Progenitor cell of endocrine pancreas (in vitro differentiated cells): ENCODE measurements around the gene ZNF469. TPM values are rescaled to one million over a fixed set of nuclear protein-coding genes. Genes with fewer than 3 reads are reported as not detected.

ENCODE experiments used
- DNase-seq: peaks from one replicate; pipeline ENCODE4 v3.0.0; 2021; ENCODE audit warnings: low spot score; ENCODE audit not compliant: unreplicated experiment
- H3K27ac Mint-ChIP-seq: 2 replicates; pipeline ENCODE4 v1.8.0; 2021; ENCODE audit warnings: mild to moderate bottlenecking, moderate library complexity, mixed read lengths
- H3K27me3 Mint-ChIP-seq: 2 replicates; pipeline ENCODE4 v1.8.0; 2021; ENCODE audit warnings: mixed read lengths
- H3K36me3 Mint-ChIP-seq: 2 replicates; pipeline ENCODE4 v1.8.0; 2022; ENCODE audit warnings: mixed read lengths; ENCODE audit not compliant: insufficient read depth
- H3K4me1 Mint-ChIP-seq: 2 replicates; pipeline ENCODE4 v1.8.0; 2021; ENCODE audit warnings: low read depth, mixed read lengths
- H3K4me3 Mint-ChIP-seq: 2 replicates; pipeline ENCODE4 v1.8.0; 2021; ENCODE audit warnings: low read depth, mild to moderate bottlenecking, moderate library complexity, mixed read lengths
- H3K9me3 Mint-ChIP-seq: 2 replicates; pipeline ENCODE4 v1.8.0; 2021; ENCODE audit warnings: low read depth, mixed read lengths
- total RNA-seq: library from RNA; stranded (reverse); gene quantifications from 2 replicates; pipeline ENCODE4 v1.2.1, GENCODE V29; 2021
- TF ChIP-seq, protein P1 (sequence below): fragments of 200-600 bp; sonication (generic); IDR thresholded peaks from one replicate; pipeline ENCODE4 v1.5.0; 2021; ENCODE audit warnings: antibody characterized with exemption, mild to moderate bottlenecking; ENCODE audit not compliant: unreplicated experiment

Gene ZNF469
- total RNA-seq, 1 donor from 2014 or later: 0.05 TPM

GRCh38 chr16:88403794-88404581, 21.2 kb downstream of the ZNF469 start:
- H3K4me3 Mint-ChIP-seq: no peak overlapping the region
- no peaks in the 10 kb centered on the region for H3K36me3 Mint-ChIP-seq
- H3K27me3 Mint-ChIP-seq: peaks cover 25% of the 10 kb centered on the region
- H3K4me1 Mint-ChIP-seq: no peaks in the 10 kb centered on the region
- no peaks in the 10 kb centered on the region for H3K9me3 Mint-ChIP-seq
- TF ChIP-seq, protein P1, sequence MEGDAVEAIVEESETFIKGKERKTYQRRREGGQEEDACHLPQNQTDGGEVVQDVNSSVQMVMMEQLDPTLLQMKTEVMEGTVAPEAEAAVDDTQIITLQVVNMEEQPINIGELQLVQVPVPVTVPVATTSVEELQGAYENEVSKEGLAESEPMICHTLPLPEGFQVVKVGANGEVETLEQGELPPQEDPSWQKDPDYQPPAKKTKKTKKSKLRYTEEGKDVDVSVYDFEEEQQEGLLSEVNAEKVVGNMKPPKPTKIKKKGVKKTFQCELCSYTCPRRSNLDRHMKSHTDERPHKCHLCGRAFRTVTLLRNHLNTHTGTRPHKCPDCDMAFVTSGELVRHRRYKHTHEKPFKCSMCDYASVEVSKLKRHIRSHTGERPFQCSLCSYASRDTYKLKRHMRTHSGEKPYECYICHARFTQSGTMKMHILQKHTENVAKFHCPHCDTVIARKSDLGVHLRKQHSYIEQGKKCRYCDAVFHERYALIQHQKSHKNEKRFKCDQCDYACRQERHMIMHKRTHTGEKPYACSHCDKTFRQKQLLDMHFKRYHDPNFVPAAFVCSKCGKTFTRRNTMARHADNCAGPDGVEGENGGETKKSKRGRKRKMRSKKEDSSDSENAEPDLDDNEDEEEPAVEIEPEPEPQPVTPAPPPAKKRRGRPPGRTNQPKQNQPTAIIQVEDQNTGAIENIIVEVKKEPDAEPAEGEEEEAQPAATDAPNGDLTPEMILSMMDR: no peak
- no peak for DNase-seq
- no peak overlapping the region for H3K27ac Mint-ChIP-seq

GRCh38 chr16:88404769-88405168, 22.0 kb downstream of the ZNF469 start:
- Mint-ChIP-seq H3K4me3 (no peak overlapping the region), H3K4me1 (no peaks in the 10 kb centered on the region), H3K9me3 (no peaks in the 10 kb centered on the region), H3K27ac (no peak overlapping the region), H3K27me3 (peaks cover 22% of the 10 kb centered on the region), H3K36me3 (no peaks in the 10 kb centered on the region)
- TF ChIP-seq, protein P1: no peak
- no peak for DNase-seq

- Mint-ChIP-seq H3K4me3 (no peak overlapping the region), H3K27ac (no peak overlapping the region), H3K27me3 (peaks cover 22% of the 10 kb centered on the region), H3K9me3 (no peaks in the 10 kb centered on the region), H3K36me3 (no peaks in the 10 kb centered on the region), H3K4me1 (no peaks in the 10 kb centered on the region)
- no peak for DNase-seq
- TF ChIP-seq, protein P1: no peak
These were observed 22.7 kb downstream of the ZNF469 start for GRCh38 chr16:88405216-88406060.

DNA sequence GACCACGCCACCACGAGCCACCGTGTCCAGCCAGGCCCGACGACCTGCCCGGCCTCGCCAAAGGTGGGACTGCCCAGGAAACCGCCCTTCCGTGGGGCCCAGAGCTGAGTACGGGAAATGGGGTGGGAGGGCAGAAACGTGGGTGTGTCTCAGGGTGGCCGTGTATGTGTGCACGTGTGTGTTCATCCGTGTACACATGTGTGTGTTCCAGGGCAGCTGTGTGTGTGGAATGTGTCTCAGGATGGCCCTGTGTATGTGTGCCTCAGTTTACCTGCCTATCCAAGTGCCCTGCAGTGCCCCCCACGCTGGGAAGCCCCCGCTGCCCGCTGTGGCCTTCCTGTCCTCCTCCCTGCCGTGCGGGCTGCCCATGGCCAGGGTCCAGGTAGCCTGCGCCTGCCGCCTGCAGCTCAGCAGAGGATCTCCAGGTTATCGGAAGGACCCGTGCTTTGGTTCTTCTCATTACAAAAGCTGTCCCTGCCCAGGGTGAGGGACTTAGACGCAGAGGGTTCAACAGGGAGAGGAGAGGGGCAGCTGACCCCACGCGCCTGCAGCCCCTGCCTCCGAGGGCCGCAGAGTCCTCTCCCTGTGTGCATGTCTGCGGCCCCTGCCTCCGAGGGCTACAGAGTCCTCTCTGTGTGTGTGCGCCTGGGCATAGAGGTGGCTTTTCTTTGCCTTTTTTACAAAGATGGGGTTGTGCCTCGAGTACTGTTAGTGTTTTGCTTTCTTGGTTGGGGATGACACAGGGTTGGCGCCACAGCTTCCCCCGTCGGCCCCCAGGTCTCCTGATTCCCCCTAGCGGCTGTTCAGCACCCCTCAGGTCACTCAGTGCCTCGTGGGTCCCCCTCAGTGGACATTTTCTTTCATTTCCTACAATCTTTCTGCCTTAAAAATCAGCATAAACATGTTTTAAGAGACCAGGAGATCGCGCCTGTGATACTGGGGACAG, 23.6 kb downstream of the ZNF469 start:
- Mint-ChIP-seq H3K9me3 (no peaks in the 10 kb centered on the region), H3K27me3 (peaks cover 22% of the 10 kb centered on the region), H3K4me1 (no peaks in the 10 kb centered on the region), H3K4me3 (no peak overlapping the region), H3K36me3 (no peaks in the 10 kb centered on the region), H3K27ac (peak overlapping the region; percentile 73)
- TF ChIP-seq, protein P1: peak; percentile 26
- DNase-seq: no peak
